HEK293 (cell line): ENCODE results near the gene TMPRSS4.

ENCODE experiments used
- CTCF ChIA-PET: fragments of 350-600 bp; formaldehyde crosslinking; extraction: SDS; loops from one replicate; lab custom pipeline; 2021; ENCODE audit warnings: antibody characterized with exemption; lab: Yijun Ruan, JAX
- POLR2A ChIA-PET: fragments of 300-600 bp; formaldehyde crosslinking; extraction: SDS; loops from one replicate; lab custom pipeline; 2020; ENCODE audit warnings: antibody characterized with exemption, inconsistent platforms; lab: Yijun Ruan, JAX
- H3K27ac ChIP-seq: fragments of 200-500 bp; sonication (Bioruptor generic); 2 replicates; pipeline ENCODE4 v1.5.1; 2014; ENCODE audit warnings: low read depth, low read length, control low read depth, inconsistent platforms; ENCODE audit errors: extremely low read depth
- H3K36me3 ChIP-seq, 2 experiments: fragments of 200-500 bp in 1 of 2; sonication (Bioruptor generic) in 1 of 2; 1 replicate in 1 of 2; 2 replicates in 1 of 2; pipeline ENCODE4 v1.5.1; 2014 to 2017; ENCODE audit warnings: inconsistent platforms in 2 of 2, low read length in 2 of 2; ENCODE audit not compliant: control insufficient read depth in 2 of 2, insufficient read depth in 1 of 2
- H3K4me1 ChIP-seq: fragments of 200-500 bp; sonication (Bioruptor generic); 2 replicates; pipeline ENCODE4 v1.5.1; 2014; ENCODE audit warnings: mild to moderate bottlenecking, low read length, inconsistent platforms; ENCODE audit not compliant: control insufficient read depth, insufficient read depth
- H3K4me3 ChIP-seq: 2 replicates; pipeline ENCODE4 v1.5.1; 2011; ENCODE audit warnings: low read depth, mild to moderate bottlenecking, control low read depth, low read length, moderate library complexity
- H3K9me3 ChIP-seq: fragments of 200-500 bp; sonication (Bioruptor generic); 2 replicates; pipeline ENCODE4 v1.5.1; 2014; ENCODE audit warnings: low read depth, low read length, inconsistent platforms; ENCODE audit not compliant: control insufficient read depth, insufficient read depth
- INSM2 ChIP-seq: fragments of 450-650 bp; formaldehyde crosslinking; IDR thresholded peaks from 2 replicates; pipeline ENCODE4 v1.5.1; 2016; ENCODE audit warnings: missing biosample characterization, missing genetic modification characterization
- KLF10 ChIP-seq: fragments of 450-650 bp; IDR thresholded peaks from 2 replicates; pipeline ENCODE4 v1.5.1; 2018; ENCODE audit warnings: missing biosample characterization, mild to moderate bottlenecking, missing genetic modification characterization
- PATZ1 ChIP-seq: fragments of 450-650 bp; formaldehyde crosslinking; IDR thresholded peaks from 2 replicates; pipeline ENCODE4 v1.5.1; 2016; ENCODE audit warnings: missing biosample characterization, missing genetic modification characterization
- ZBTB21 ChIP-seq: fragments of 450-650 bp; formaldehyde crosslinking; IDR thresholded peaks from 2 replicates; pipeline ENCODE4 v1.5.1; 2017; ENCODE audit warnings: missing biosample characterization, missing genetic modification characterization
- ZNF18 ChIP-seq: fragments of 450-650 bp; formaldehyde crosslinking; IDR thresholded peaks from 2 replicates; pipeline ENCODE4 v1.5.1; 2016; ENCODE audit warnings: missing biosample characterization, missing genetic modification characterization
- ZNF184 ChIP-seq: fragments of 450-650 bp; IDR thresholded peaks from 2 replicates; pipeline ENCODE4 v1.5.1; 2018; ENCODE audit warnings: missing biosample characterization, mild to moderate bottlenecking, missing genetic modification characterization
- ZNF335 ChIP-seq: fragments of 450-650 bp; formaldehyde crosslinking; conservative IDR thresholded peaks from 2 replicates; pipeline ENCODE4 v1.5.1; 2016; ENCODE audit warnings: missing biosample characterization, missing genetic modification characterization
- ZNF366 ChIP-seq: fragments of 450-650 bp; formaldehyde crosslinking; conservative IDR thresholded peaks from 2 replicates; pipeline ENCODE4 v1.5.1; 2016; ENCODE audit warnings: missing biosample characterization, missing genetic modification characterization
- ZNF514 ChIP-seq: fragments of 450-650 bp; formaldehyde crosslinking; IDR thresholded peaks from 2 replicates; pipeline ENCODE4 v1.5.1; 2016; ENCODE audit warnings: missing biosample characterization, missing genetic modification characterization
- ZNF544 ChIP-seq: fragments of 450-650 bp; formaldehyde crosslinking; IDR thresholded peaks from 2 replicates; pipeline ENCODE4 v1.5.0; 2017; ENCODE audit warnings: missing biosample characterization, missing genetic modification characterization
- ZNF596 ChIP-seq: fragments of 450-650 bp; IDR thresholded peaks from 2 replicates; pipeline ENCODE4 v1.5.0; 2018; ENCODE audit warnings: missing biosample characterization, mild to moderate bottlenecking, missing genetic modification characterization, moderate library complexity
- ZNF658 ChIP-seq: fragments of 450-650 bp; formaldehyde crosslinking; IDR thresholded peaks from 2 replicates; pipeline ENCODE4; 2016; ENCODE audit warnings: missing biosample characterization, missing genetic modification characterization
- ZNF660 ChIP-seq: fragments of 450-650 bp; IDR thresholded peaks from 2 replicates; pipeline ENCODE4 v1.5.1; 2018; ENCODE audit warnings: missing biosample characterization, mild to moderate bottlenecking, missing genetic modification characterization
- ZNF704 ChIP-seq: fragments of 450-650 bp; formaldehyde crosslinking; IDR thresholded peaks from 2 replicates; pipeline ENCODE4 v1.5.1; 2016; ENCODE audit warnings: missing biosample characterization, missing genetic modification characterization
- ZNF76 ChIP-seq: fragments of 450-650 bp; formaldehyde crosslinking; IDR thresholded peaks from 2 replicates; pipeline ENCODE4; 2016; ENCODE audit warnings: low read depth, missing biosample characterization, missing genetic modification characterization, borderline replicate concordance
- ZNF785 ChIP-seq: fragments of 450-650 bp; formaldehyde crosslinking; IDR thresholded peaks from 2 replicates; pipeline ENCODE4 v1.5.1; 2016; ENCODE audit warnings: missing biosample characterization, missing genetic modification characterization
- ZSCAN18 ChIP-seq: fragments of 450-650 bp; formaldehyde crosslinking; IDR thresholded peaks from 2 replicates; pipeline ENCODE4 v1.5.1; 2016; ENCODE audit warnings: missing biosample characterization, missing genetic modification characterization

The TMPRSS4 gene

GRCh38 chr11:118048472-118049370, 28.2 kb upstream of the TMPRSS4 start:
- Histone ChIP-seq H3K4me3 (no peak overlapping the region), H3K4me1 (no peaks in the 10 kb centered on the region), H3K27ac (no peak overlapping the region), H3K9me3 (no peaks in the 10 kb centered on the region), H3K36me3 (no peaks in the 10 kb centered on the region)
- POLR2A ChIA-PET = no interaction called here
- peak; percentile 40; the same call in 1 of the 2 replicates for TF ChIP-seq ZNF366 (tag by site-specific recombination)
- TF ChIP-seq ZNF704 (tag by site-specific recombination) = no peak
- CTCF ChIA-PET = interaction anchor here (0.7 to 1.6 kb wide), 5 partner anchors 10 to 241 kb away, joined by 3 to 5 read pairs (median 3); no protein-coding TSS in a partner anchor

GRCh38 chr11:118049771-118050170, 27.1 kb upstream of the TMPRSS4 start:
- H3K4me1 ChIP-seq = no peaks in the 10 kb centered on the region
- no peak for TF ChIP-seq ZNF596 (tag by site-specific recombination)
- no peak for TF ChIP-seq INSM2 (tag by site-specific recombination)
- no peak for TF ChIP-seq KLF10 (tag by site-specific recombination)
- no peak for TF ChIP-seq ZNF785 (tag by site-specific recombination)
- no peak for TF ChIP-seq ZNF514
- TF ChIP-seq ZNF18 (tag by site-specific recombination) = no peak
- TF ChIP-seq ZNF184 (tag by site-specific recombination) = no peak
- TF ChIP-seq ZSCAN18 (tag by site-specific recombination) = no peak
- TF ChIP-seq ZNF76 (tag by site-specific recombination) = no peak
- POLR2A ChIA-PET = no interaction called here
- H3K4me3 ChIP-seq = no peak overlapping the region
- H3K36me3 ChIP-seq = no peaks in the 10 kb centered on the region
- CTCF ChIA-PET = interaction anchor here (0.6 to 0.8 kb wide), 3 partner anchors 94 to 575 kb away, joined by 3 to 4 read pairs (median 3); no protein-coding TSS in a partner anchor
- H3K9me3 ChIP-seq = no peaks in the 10 kb centered on the region
- no peak overlapping the region for H3K27ac ChIP-seq

GRCh38 chr11:118050208-118050891, 26.5 kb upstream of the TMPRSS4 start:
- POLR2A ChIA-PET = no interaction called here

More at GRCh38 chr11:118050208-118050891, 26.5 kb upstream of the TMPRSS4 start:
- no peaks in the 10 kb centered on the region for H3K4me1 ChIP-seq
- no peak overlapping the region for H3K27ac ChIP-seq
- H3K4me3 ChIP-seq = no peak overlapping the region
- TF ChIP-seq ZNF660 (tag by site-specific recombination) (no peak), PATZ1 (tag by site-specific recombination) (no peak), ZNF544 (tag by site-specific recombination) (no peak), ZNF335 (tag by site-specific recombination) (no peak), ZNF658 (tag by site-specific recombination) (no peak), ZBTB21 (no peak)
- no peaks in the 10 kb centered on the region for H3K36me3 ChIP-seq
- no peaks in the 10 kb centered on the region for H3K9me3 ChIP-seq
- CTCF ChIA-PET = interaction anchor here (0.5 to 5.6 kb wide), 7 partner anchors 36 to 575 kb away, joined by 3 to 100 read pairs (median 4); partner anchors contain the start of gene SMIM35
